ENCODE data around the gene PRR9. TPM values are rescaled to one million over a fixed set of nuclear protein-coding genes. Genes with fewer than 3 reads are reported as not detected.

PRR9 gene
- total RNA-seq, 1 donor from 2014 or later = not detected

GRCh38 chr1:153194331-153195050 lies 22.9 kb upstream of the PRR9 start:
- DNase-seq (ENCODE audit: low read depth) = no peak
- no peak for TF ChIP-seq CTCF (conservative IDR thresholded peaks at IDR 0.05; ENCODE audit: low read depth, low read length)
- no peak overlapping the region for H3K4me3 ChIP-seq (ENCODE audit: low read depth, low read length)

- TF ChIP-seq CTCF (conservative IDR thresholded peaks at IDR 0.05; ENCODE audit: low read depth, low read length) = no peak
- DNase-seq (ENCODE audit: low read depth) = no peak
- H3K4me3 ChIP-seq (ENCODE audit: low read depth, low read length) = no peak overlapping the region
These were observed 22.2 kb upstream of the PRR9 start for GRCh38 chr1:153195216-153195615.

- no peak for DNase-seq (ENCODE audit: low read depth)
- H3K4me3 ChIP-seq (ENCODE audit: low read depth, low read length) = no peak overlapping the region
- TF ChIP-seq CTCF (conservative IDR thresholded peaks at IDR 0.05; ENCODE audit: low read depth, low read length) = no peak
These were observed 15.4 kb upstream of the PRR9 start for GRCh38 chr1:153202006-153202405.

- DNase-seq (ENCODE audit: low read depth) = no peak
- no peak for TF ChIP-seq CTCF (conservative IDR thresholded peaks at IDR 0.05; ENCODE audit: low read depth, low read length)
- H3K4me3 ChIP-seq (ENCODE audit: low read depth, low read length) = no peak within 1 kb of the TSS
These were observed 14.3 kb upstream of the PRR9 start, which contains the start of gene LELP1 for GRCh38 chr1:153203130-153203529. Gene LELP1, plus strand, starts transcription at chr1:153203430. Its CDS starts 1,278 bp downstream, at chr1:153204708.

GRCh38 chr1:153206631-153207030 lies 10.8 kb upstream of the PRR9 start:
- no peak for DNase-seq (ENCODE audit: low read depth)
- no peak for TF ChIP-seq CTCF (conservative IDR thresholded peaks at IDR 0.05; ENCODE audit: low read depth, low read length)
- no peak overlapping the region for H3K4me3 ChIP-seq (ENCODE audit: low read depth, low read length)

- TF ChIP-seq CTCF (conservative IDR thresholded peaks at IDR 0.05; ENCODE audit: low read depth, low read length) = no peak
- no peak for DNase-seq (ENCODE audit: low read depth)
- no peak overlapping the region for H3K4me3 ChIP-seq (ENCODE audit: low read depth, low read length)
These were observed 7.2 kb upstream of the PRR9 start for GRCh38 chr1:153210206-153210605.

- no peak overlapping the region for H3K4me3 ChIP-seq (ENCODE audit: low read depth, low read length)
- no peak for TF ChIP-seq CTCF (conservative IDR thresholded peaks at IDR 0.05; ENCODE audit: low read depth, low read length)
- no peak for DNase-seq (ENCODE audit: low read depth)
These were observed 5.2 kb upstream of the PRR9 start for GRCh38 chr1:153212201-153212600.

All from epithelial cell of proximal tubule (primary cell).